HepG2 (cell line): ENCODE data around the gene SLFNL1. TPM values are rescaled to one million over a fixed set of nuclear protein-coding genes. Genes with fewer than 3 reads are reported as not detected.
A peak's percentile ranks its signal among the peaks of the same experiment; 100 is the strongest.

Experiments
- ATAC-seq: fragments of 200-7000 bp; cut with Tn5 transposase; 3 replicates; pipeline ENCODE4 v1.9.1; 2020; ENCODE audit warnings: mild to moderate bottlenecking, moderate library complexity
- BruUV-seq: library from RNA; stranded (reverse); fragments of 400-500 nt; replicated peaks from 2 replicates; lab custom pipeline; 2021; lab: Mats Ljungman, UMichigan
- CTCF ChIA-PET: fragments of 300-600 bp; formaldehyde crosslinking; extraction: SDS; loops from one replicate; lab custom pipeline; 2021; ENCODE audit warnings: low total read pairs, inconsistent platforms, low intra/inter-chr PET ratio; lab: Yijun Ruan, JAX
- POLR2A ChIA-PET: fragments of 350-600 bp; sonication (Branson Sonifier 250); formaldehyde crosslinking; loops from one replicate; lab custom pipeline; 2020; ENCODE audit warnings: antibody characterized with exemption, inconsistent platforms; lab: Yijun Ruan, JAX
- DNase-seq: peaks from one replicate; pipeline ENCODE4 v3.0.0-alpha.2; 2015; ENCODE audit warnings: low spot score
- FAIRE-seq: peaks from 3 replicates; lab custom pipeline; 2011; peaks lifted over from hg19 to GRCh38; lab: Jason Lieb, UNC
- H2AFZ ChIP-seq: one replicate; pipeline ENCODE4 v1.6.1; 2011; ENCODE audit warnings: low read length, inconsistent platforms
- H3K27ac ChIP-seq: fragments of 300-600 bp; 3 replicates; pipeline ENCODE4 v1.8.0; 2011; ENCODE audit warnings: mixed run types, mild to moderate bottlenecking, mixed read lengths, low read length, inconsistent platforms; ENCODE audit not compliant: insufficient read depth; ENCODE audit errors: extremely low read length
- H3K27me3 ChIP-seq, 2 experiments: fragments of 200-600 bp in 1 of 2; 2 replicates in 1 of 2; 3 replicates in 1 of 2; pipeline versions ENCODE4 v1.6.0 to v1.8.0; 2011; ENCODE audit warnings: low read length in 2 of 2, mild to moderate bottlenecking in 2 of 2, moderate library complexity in 2 of 2, inconsistent platforms in 1 of 2; ENCODE audit not compliant: insufficient read depth in 2 of 2, control insufficient read depth in 1 of 2
- H3K36me3 ChIP-seq, 2 experiments: fragments of 200-600 bp in 1 of 2; replicated peaks in 1 of 2; 2 replicates in 1 of 2; 3 replicates in 1 of 2; pipeline versions ENCODE4 v1.5.1 to v1.8.0; 2011; ENCODE audit warnings: low read length in 2 of 2, inconsistent platforms in 1 of 2; ENCODE audit not compliant: insufficient read depth in 2 of 2, control insufficient read depth in 1 of 2
- H3K4me1 ChIP-seq: 2 replicates; pipeline ENCODE4 v1.5.1; 2012; ENCODE audit warnings: low read length, inconsistent platforms; ENCODE audit not compliant: insufficient read depth
- H3K4me2 ChIP-seq: 2 replicates; pipeline ENCODE4 v1.6.0; 2011; ENCODE audit warnings: low read depth, low read length, inconsistent platforms
- H3K4me3 ChIP-seq, 3 experiments: fragments of 200-600 bp in 1 of 3; sonication (generic), shearing (Covaris generic) in 1 of 3; replicated peaks in 1 of 3; 2 replicates each; pipeline ENCODE4 v1.5.1; 2011 to 2016; ENCODE audit warnings: low read length in 3 of 3, inconsistent platforms in 2 of 3, low read depth in 2 of 3, mild to moderate bottlenecking in 2 of 3, control low read depth in 1 of 3, mixed read lengths in 1 of 3; ENCODE audit not compliant: insufficient read depth in 1 of 3
- H3K79me2 ChIP-seq: one replicate; pipeline ENCODE4 v1.6.1; 2011; ENCODE audit warnings: low read length, inconsistent platforms; ENCODE audit not compliant: insufficient read depth
- H3K9ac ChIP-seq: 2 replicates; pipeline ENCODE4 v1.6.0; 2011; ENCODE audit warnings: mild to moderate bottlenecking, low read depth, low read length, inconsistent platforms; ENCODE audit not compliant: insufficient read depth
- H3K9me3 ChIP-seq: 2 replicates; pipeline ENCODE4 v1.5.1; 2012; ENCODE audit warnings: mild to moderate bottlenecking, low read length
- H4K20me1 ChIP-seq: 2 replicates; pipeline ENCODE4 v1.6.0; 2011; ENCODE audit warnings: inconsistent platforms, mild to moderate bottlenecking, low read length, moderate library complexity; ENCODE audit not compliant: insufficient read depth
- CEBPB ChIP-seq: IDR thresholded peaks from 2 replicates; pipeline ENCODE4 v1.6.1; 2011; ENCODE audit warnings: low read depth, low read length, improper control_type of control experiment, borderline replicate concordance
- GATAD2A ChIP-seq: IDR thresholded peaks from 2 replicates; pipeline ENCODE4 v1.6.1; 2016
- HNF4A ChIP-seq: sonication (generic); formaldehyde crosslinking; IDR thresholded peaks from 2 replicates; pipeline ENCODE4 v1.4.0; 2020; ENCODE audit warnings: missing genetic modification reagents
- MIXL1 ChIP-seq: IDR thresholded peaks from 2 replicates; pipeline ENCODE4 v1.6.1; 2016
- NCOA2 ChIP-seq: sonication (generic); formaldehyde crosslinking; IDR thresholded peaks from 2 replicates; pipeline ENCODE4 v1.8.0; 2022; ENCODE audit warnings: inconsistent platforms
- ZNF180 ChIP-seq: sonication (generic); formaldehyde crosslinking; IDR thresholded peaks from 2 replicates; pipeline ENCODE4 v1.4.0; 2020; ENCODE audit warnings: low read depth, missing genetic modification reagents, borderline replicate concordance
- ZNF331 ChIP-seq: sonication (generic); formaldehyde crosslinking; IDR thresholded peaks from 2 replicates; pipeline ENCODE4 v1.4.0; 2020; ENCODE audit warnings: missing genetic modification reagents
- WGBS: methylation state at CpG from one replicate; pipeline ENCODE4 v1.1.6; 2017; ENCODE audit warnings: low lambda C conversion rate; 5-methylcytosine and 5-hydroxymethylcytosine counted together
- in situ Hi-C: cut with HindIII; loops from 2 replicates; pipeline ENCODE4 v1.10.0; 2017; ENCODE audit warnings: low pct_unique_long_range_greater_than_20kb; ENCODE audit not compliant: extremely low pct_ligation_motif_present
- intact Hi-C: fragments of 100-400 bp; cut with micrococcal nuclease; formaldehyde crosslinking; loops from one replicate; pipeline ENCODE4 v1.10.0; 2022; ENCODE audit not compliant: unreplicated experiment
- polyA plus RNA-seq, 8 experiments: library from polyadenylated mRNA; depleted of rRNA in 3 of 8; stranded (reverse) in 7 of 8; unstranded in 1 of 8; fragments of >200 nt; fragmentation: Illumina TruSeq in 4 of 8; extraction: Trizol in 4 of 8; gene quantifications; 2 replicates each; pipeline versions ENCODE4 v1.2.1 to v1.2.3, GENCODE V29; 2011 to 2016; ENCODE audit warnings: low read depth in 4 of 8, missing spikeins in 1 of 8, mixed read lengths in 1 of 8; ENCODE audit not compliant: insufficient read depth in 1 of 8
- total RNA-seq, 5 experiments: library from RNA; depleted of rRNA; stranded (reverse); fragments of >200 nt; fragmentation: Illumina TruSeq; extraction: Trizol; gene quantifications; 2 replicates each; pipeline ENCODE4 v1.2.3, GENCODE V29; 2016; ENCODE audit warnings: low read depth in 1 of 5
- TF ChIP-seq, protein P1 (sequence below): sonication (generic); formaldehyde crosslinking; IDR thresholded peaks from 2 replicates; pipeline ENCODE4 v1.9.0; 2021; ENCODE audit warnings: mild to moderate bottlenecking, missing genetic modification reagents
- TF ChIP-seq, protein P2 (sequence below): sonication (generic); formaldehyde crosslinking; conservative IDR thresholded peaks from 2 replicates; pipeline ENCODE4 v1.4.0; 2020; ENCODE audit warnings: mild to moderate bottlenecking, missing genetic modification reagents, moderate library complexity

Gene SLFNL1
- total and polyA plus RNA-seq, 2 of the 13 experiments (the other 11 are each of a cell fraction or from before 2014, with no cell fraction given), result 0.07 to 0.20 TPM

DNA sequence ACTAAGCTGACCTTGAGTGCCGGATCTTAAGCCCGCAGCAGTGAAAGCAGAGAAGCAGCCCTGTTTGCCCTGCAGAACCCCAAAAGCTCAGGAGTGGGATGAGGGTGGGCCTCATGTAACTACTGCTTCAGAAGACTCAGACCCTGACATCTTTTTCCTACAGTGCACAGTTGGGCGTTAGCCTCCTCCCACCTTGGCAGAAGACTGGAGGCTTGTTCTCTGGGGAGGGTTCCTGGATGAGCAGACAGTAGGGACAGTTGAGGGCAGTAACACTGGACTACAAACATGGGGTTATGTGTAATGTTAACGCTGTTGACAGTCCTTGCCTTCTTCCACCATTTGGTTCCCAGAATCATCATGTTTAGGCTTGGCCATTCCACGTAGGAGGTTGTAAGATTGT is 32.5 kb downstream of the SLFNL1 start:
- Histone ChIP-seq H3K9me3 (no peaks in the 10 kb centered on the region), H3K27me3 (no peaks in the 10 kb centered on the region), H2AFZ (no peak overlapping the region), H3K79me2 (no peaks in the 10 kb centered on the region), H3K4me2 (no peak overlapping the region), H3K9ac (no peak overlapping the region), H3K4me3 (no peak overlapping the region), H3K27ac (no peak overlapping the region), H3K36me3 (peaks cover 24 to 84% of the 10 kb centered on the region in 2 experiments), H4K20me1 (no peaks in the 10 kb centered on the region), H3K4me1 (peaks cover 53% of the 10 kb centered on the region)
- FAIRE-seq (no peak), DNase-seq (no peak), ATAC-seq (no peak)
- ChIA-PET POLR2A (interaction anchor here (1.3 kb wide), 1 partner anchor 9 kb away, joined by 5 read pairs; no protein-coding TSS in a partner anchor), CTCF (no interaction called here)
- 93% methylated on average over 4 of the region's 5 CpGs for WGBS
- TF ChIP-seq ZNF180 (CRISPR knock-in tag), result no peak
- TF ChIP-seq NCOA2 (CRISPR knock-in tag), result no peak
- TF ChIP-seq ZNF331 (CRISPR knock-in tag), result no peak
- BruUV-seq, result no TSS peak
- intact Hi-C loops (no loop called here), in situ Hi-C loops (no loop called here)

DNA sequence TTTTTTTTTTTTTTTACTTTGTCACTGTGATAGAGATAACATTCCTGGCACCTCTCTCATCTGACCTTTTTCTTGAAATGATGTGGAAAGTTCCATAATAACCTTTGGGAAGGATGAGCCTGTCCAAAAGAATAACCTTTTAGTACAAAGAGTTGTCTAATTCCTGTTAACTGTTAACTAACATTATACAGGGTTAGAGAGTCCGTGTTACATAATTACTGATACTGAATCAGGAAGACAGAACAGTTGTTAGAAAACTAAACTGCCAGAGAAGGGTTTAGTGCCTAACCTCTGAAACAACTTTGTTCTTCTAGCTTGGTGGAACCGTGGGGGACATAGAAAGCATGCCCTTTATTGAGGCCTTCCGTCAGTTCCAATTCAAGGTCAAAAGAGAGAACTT is 33.2 kb downstream of the SLFNL1 start:
- peak; percentile 66 for FAIRE-seq
- no peaks in the 10 kb centered on the region for H3K9me3 ChIP-seq
- no peak overlapping the region; a peak in 1 of 6 replicates for H3K4me3 ChIP-seq
- H3K79me2 ChIP-seq, result peaks cover 6% of the 10 kb centered on the region
- peaks cover 61% of the 10 kb centered on the region for H3K4me1 ChIP-seq
- peak overlapping the region; percentile 45 for H3K27ac ChIP-seq
- no TSS peak for BruUV-seq
- DNase-seq, result peak; percentile 27
- no peak overlapping the region for H2AFZ ChIP-seq
- peaks cover 26 to 88% of the 10 kb centered on the region in 2 experiments for H3K36me3 ChIP-seq
- intact Hi-C loops (no loop called here), in situ Hi-C loops (no loop called here)
- no peaks in the 10 kb centered on the region for H4K20me1 ChIP-seq
- no peak overlapping the region for H3K9ac ChIP-seq
- CTCF ChIA-PET, result no interaction called here
- peak overlapping the region; percentile 25 for H3K4me2 ChIP-seq
- POLR2A ChIA-PET, result interaction anchor here (1.3 kb wide), 1 partner anchor 8 kb away, joined by 5 read pairs; no protein-coding TSS in a partner anchor
- no peaks in the 10 kb centered on the region for H3K27me3 ChIP-seq
- ATAC-seq, result peak; percentile 43
- 21% methylated on average over 3 of the region's 3 CpGs for WGBS
- TF ChIP-seq HNF4A (CRISPR knock-in tag) (peak; percentile 36), GATAD2A (CRISPR knock-in tag) (peak; percentile 49; the same call in 1 of the 2 replicates), MIXL1 (CRISPR knock-in tag) (0 out of 2 replicates have a peak, but pooled peaks have one; percentile 44), CEBPB (no peak)
- TF ChIP-seq, protein P1, sequence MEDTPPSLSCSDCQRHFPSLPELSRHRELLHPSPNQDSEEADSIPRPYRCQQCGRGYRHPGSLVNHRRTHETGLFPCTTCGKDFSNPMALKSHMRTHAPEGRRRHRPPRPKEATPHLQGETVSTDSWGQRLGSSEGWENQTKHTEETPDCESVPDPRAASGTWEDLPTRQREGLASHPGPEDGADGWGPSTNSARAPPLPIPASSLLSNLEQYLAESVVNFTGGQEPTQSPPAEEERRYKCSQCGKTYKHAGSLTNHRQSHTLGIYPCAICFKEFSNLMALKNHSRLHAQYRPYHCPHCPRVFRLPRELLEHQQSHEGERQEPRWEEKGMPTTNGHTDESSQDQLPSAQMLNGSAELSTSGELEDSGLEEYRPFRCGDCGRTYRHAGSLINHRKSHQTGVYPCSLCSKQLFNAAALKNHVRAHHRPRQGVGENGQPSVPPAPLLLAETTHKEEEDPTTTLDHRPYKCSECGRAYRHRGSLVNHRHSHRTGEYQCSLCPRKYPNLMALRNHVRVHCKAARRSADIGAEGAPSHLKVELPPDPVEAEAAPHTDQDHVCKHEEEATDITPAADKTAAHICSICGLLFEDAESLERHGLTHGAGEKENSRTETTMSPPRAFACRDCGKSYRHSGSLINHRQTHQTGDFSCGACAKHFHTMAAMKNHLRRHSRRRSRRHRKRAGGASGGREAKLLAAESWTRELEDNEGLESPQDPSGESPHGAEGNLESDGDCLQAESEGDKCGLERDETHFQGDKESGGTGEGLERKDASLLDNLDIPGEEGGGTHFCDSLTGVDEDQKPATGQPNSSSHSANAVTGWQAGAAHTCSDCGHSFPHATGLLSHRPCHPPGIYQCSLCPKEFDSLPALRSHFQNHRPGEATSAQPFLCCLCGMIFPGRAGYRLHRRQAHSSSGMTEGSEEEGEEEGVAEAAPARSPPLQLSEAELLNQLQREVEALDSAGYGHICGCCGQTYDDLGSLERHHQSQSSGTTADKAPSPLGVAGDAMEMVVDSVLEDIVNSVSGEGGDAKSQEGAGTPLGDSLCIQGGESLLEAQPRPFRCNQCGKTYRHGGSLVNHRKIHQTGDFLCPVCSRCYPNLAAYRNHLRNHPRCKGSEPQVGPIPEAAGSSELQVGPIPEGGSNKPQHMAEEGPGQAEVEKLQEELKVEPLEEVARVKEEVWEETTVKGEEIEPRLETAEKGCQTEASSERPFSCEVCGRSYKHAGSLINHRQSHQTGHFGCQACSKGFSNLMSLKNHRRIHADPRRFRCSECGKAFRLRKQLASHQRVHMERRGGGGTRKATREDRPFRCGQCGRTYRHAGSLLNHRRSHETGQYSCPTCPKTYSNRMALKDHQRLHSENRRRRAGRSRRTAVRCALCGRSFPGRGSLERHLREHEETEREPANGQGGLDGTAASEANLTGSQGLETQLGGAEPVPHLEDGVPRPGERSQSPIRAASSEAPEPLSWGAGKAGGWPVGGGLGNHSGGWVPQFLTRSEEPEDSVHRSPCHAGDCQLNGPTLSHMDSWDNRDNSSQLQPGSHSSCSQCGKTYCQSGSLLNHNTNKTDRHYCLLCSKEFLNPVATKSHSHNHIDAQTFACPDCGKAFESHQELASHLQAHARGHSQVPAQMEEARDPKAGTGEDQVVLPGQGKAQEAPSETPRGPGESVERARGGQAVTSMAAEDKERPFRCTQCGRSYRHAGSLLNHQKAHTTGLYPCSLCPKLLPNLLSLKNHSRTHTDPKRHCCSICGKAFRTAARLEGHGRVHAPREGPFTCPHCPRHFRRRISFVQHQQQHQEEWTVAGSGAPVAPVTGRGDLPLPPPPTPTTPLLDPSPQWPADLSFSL (CRISPR knock-in tag), result no peak
- TF ChIP-seq, protein P2, sequence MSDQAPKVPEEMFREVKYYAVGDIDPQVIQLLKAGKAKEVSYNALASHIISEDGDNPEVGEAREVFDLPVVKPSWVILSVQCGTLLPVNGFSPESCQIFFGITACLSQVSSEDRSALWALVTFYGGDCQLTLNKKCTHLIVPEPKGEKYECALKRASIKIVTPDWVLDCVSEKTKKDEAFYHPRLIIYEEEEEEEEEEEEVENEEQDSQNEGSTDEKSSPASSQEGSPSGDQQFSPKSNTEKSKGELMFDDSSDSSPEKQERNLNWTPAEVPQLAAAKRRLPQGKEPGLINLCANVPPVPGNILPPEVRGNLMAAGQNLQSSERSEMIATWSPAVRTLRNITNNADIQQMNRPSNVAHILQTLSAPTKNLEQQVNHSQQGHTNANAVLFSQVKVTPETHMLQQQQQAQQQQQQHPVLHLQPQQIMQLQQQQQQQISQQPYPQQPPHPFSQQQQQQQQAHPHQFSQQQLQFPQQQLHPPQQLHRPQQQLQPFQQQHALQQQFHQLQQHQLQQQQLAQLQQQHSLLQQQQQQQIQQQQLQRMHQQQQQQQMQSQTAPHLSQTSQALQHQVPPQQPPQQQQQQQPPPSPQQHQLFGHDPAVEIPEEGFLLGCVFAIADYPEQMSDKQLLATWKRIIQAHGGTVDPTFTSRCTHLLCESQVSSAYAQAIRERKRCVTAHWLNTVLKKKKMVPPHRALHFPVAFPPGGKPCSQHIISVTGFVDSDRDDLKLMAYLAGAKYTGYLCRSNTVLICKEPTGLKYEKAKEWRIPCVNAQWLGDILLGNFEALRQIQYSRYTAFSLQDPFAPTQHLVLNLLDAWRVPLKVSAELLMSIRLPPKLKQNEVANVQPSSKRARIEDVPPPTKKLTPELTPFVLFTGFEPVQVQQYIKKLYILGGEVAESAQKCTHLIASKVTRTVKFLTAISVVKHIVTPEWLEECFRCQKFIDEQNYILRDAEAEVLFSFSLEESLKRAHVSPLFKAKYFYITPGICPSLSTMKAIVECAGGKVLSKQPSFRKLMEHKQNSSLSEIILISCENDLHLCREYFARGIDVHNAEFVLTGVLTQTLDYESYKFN (CRISPR knock-in tag), result peak; percentile 58; the same call in 1 of the 2 replicates
